ENCODE data around the gene CRY2. TPM values are rescaled to one million over a fixed set of nuclear protein-coding genes. Genes with fewer than 3 reads are reported as not detected.

Gene CRY2
- total and polyA plus RNA-seq, 2 of the 13 experiments (the other 11 are each of a cell fraction or from before 2014, with no cell fraction given), result 10.1 to 12.2 TPM

GRCh38 chr11:45817191-45817590 is 30.1 kb upstream of the CRY2 start:
- no peaks in the 10 kb centered on the region for H3K27me3 ChIP-seq (ENCODE audit: control insufficient read depth in 1 of 2, insufficient read depth in 2 of 2, low read length in 2 of 2)
- H3K4me2 ChIP-seq (ENCODE audit: low read depth, low read length), result no peak overlapping the region
- ATAC-seq (no peak), FAIRE-seq (no peak), DNase-seq (ENCODE audit: low spot score) (no peak)
- intact Hi-C loops (cut with micrococcal nuclease; ENCODE audit: unreplicated experiment), result no loop called here
- H3K9me3 ChIP-seq (ENCODE audit: low read length), result no peaks in the 10 kb centered on the region
- no peak overlapping the region for H3K27ac ChIP-seq (ENCODE audit: extremely low read length, insufficient read depth, low read length)
- POLR2A ChIA-PET, result no interaction called here
- no peaks in the 10 kb centered on the region for H3K79me2 ChIP-seq (ENCODE audit: insufficient read depth, low read length)
- in situ Hi-C loops (cut with HindIII; ENCODE audit: extremely low pct_ligation_motif_present, low pct_unique_long_range_greater_than_20kb), result no loop called here
- WGBS (ENCODE audit: low lambda C conversion rate), result 46% methylated on average over 7 of the region's 7 CpGs
- no peaks in the 10 kb centered on the region for H3K36me3 ChIP-seq (replicated peaks in 1 of 2; ENCODE audit: control insufficient read depth in 1 of 2, insufficient read depth in 2 of 2, low read length in 2 of 2)
- H2AFZ ChIP-seq (ENCODE audit: low read length), result no peak overlapping the region
- no peak overlapping the region for H3K9ac ChIP-seq (ENCODE audit: insufficient read depth, low read depth, low read length)
- H4K20me1 ChIP-seq (ENCODE audit: insufficient read depth, low read length), result no peaks in the 10 kb centered on the region
- CTCF ChIA-PET (ENCODE audit: low intra/inter-chr PET ratio, low total read pairs), result no interaction called here
- no TSS peak for BruUV-seq (replicated peaks)
- TF ChIP-seq ZFP82 (CRISPR knock-in tag; IDR thresholded peaks at IDR 0.05; ENCODE audit: borderline replicate concordance), result no peak
- peak; percentile 55; the same call in 1 of the 2 replicates for TF ChIP-seq ZNF629 (CRISPR knock-in tag; conservative IDR thresholded peaks at IDR 0.05)
- H3K4me3 ChIP-seq (replicated peaks in 1 of 3; ENCODE audit: insufficient read depth in 1 of 3, low read depth in 2 of 3, low read length in 3 of 3), result no peak overlapping the region
- H3K4me1 ChIP-seq (ENCODE audit: insufficient read depth, low read length), result no peaks in the 10 kb centered on the region

- FAIRE-seq (no peak), ATAC-seq (no peak), DNase-seq (ENCODE audit: low spot score) (no peak)
- no peak overlapping the region for H2AFZ ChIP-seq (ENCODE audit: low read length)
- H3K27ac ChIP-seq (ENCODE audit: extremely low read length, insufficient read depth, low read length), result no peak overlapping the region
- no peaks in the 10 kb centered on the region for H4K20me1 ChIP-seq (ENCODE audit: insufficient read depth, low read length)
- peaks cover under 1 to 4% of the 10 kb centered on the region in 2 experiments; a peak in 1 of 5 replicates for H3K27me3 ChIP-seq (ENCODE audit: control insufficient read depth in 1 of 2, insufficient read depth in 2 of 2, low read length in 2 of 2)
- intact Hi-C loops (cut with micrococcal nuclease; ENCODE audit: unreplicated experiment) (no loop called here), in situ Hi-C loops (cut with HindIII; ENCODE audit: extremely low pct_ligation_motif_present, low pct_unique_long_range_greater_than_20kb) (no loop called here)
- H3K9me3 ChIP-seq (ENCODE audit: low read length), result no peaks in the 10 kb centered on the region
- no TSS peak for BruUV-seq (replicated peaks)
- no peak overlapping the region for H3K4me3 ChIP-seq (replicated peaks in 1 of 3; ENCODE audit: insufficient read depth in 1 of 3, low read depth in 2 of 3, low read length in 3 of 3)
- ChIA-PET CTCF (ENCODE audit: low intra/inter-chr PET ratio, low total read pairs) (no interaction called here), POLR2A (interaction anchor here (1.9 kb wide), 1 partner anchor 13 kb away, joined by 6 read pairs; no protein-coding TSS in a partner anchor)
- WGBS (ENCODE audit: low lambda C conversion rate), result 32% methylated on average over 5 of the region's 6 CpGs
- no peak overlapping the region for H3K9ac ChIP-seq (ENCODE audit: insufficient read depth, low read depth, low read length)
- no peaks in the 10 kb centered on the region for H3K4me1 ChIP-seq (ENCODE audit: insufficient read depth, low read length)
- no peak for TF ChIP-seq GABPB1 (CRISPR knock-in tag; IDR thresholded peaks at IDR 0.05)
- TF ChIP-seq KDM3A (CRISPR knock-in tag; IDR thresholded peaks at IDR 0.05; ENCODE audit: low read depth), result no peak
- no peak for TF ChIP-seq ZNF510 (CRISPR knock-in tag; IDR thresholded peaks at IDR 0.05; ENCODE audit: low read depth)
- no peak for TF ChIP-seq NFYC (CRISPR knock-in tag; IDR thresholded peaks at IDR 0.05)
- TF ChIP-seq GATAD1 (CRISPR knock-in tag; IDR thresholded peaks at IDR 0.05), result no peak
- no peak for TF ChIP-seq ARNTL (CRISPR knock-in tag; IDR thresholded peaks at IDR 0.05)
- no peak for TF ChIP-seq TAF15 (IDR thresholded peaks at IDR 0.05; ENCODE audit: low read depth, low read length, poor library complexity, severe bottlenecking)
- TF ChIP-seq ZNF350 (CRISPR knock-in tag; IDR thresholded peaks at IDR 0.05; ENCODE audit: borderline replicate concordance, low read depth), result no peak
- TF ChIP-seq ZKSCAN1 (IDR thresholded peaks at IDR 0.05; ENCODE audit: low read length), result no peak
- no peak for TF ChIP-seq HINFP (CRISPR knock-in tag; IDR thresholded peaks at IDR 0.05; ENCODE audit: low read depth)
- TF ChIP-seq ZNF337 (CRISPR knock-in tag; IDR thresholded peaks at IDR 0.05; ENCODE audit: borderline replicate concordance, low read depth), result no peak
- TF ChIP-seq NFYB (CRISPR knock-in tag; IDR thresholded peaks at IDR 0.05), result no peak
- no peak for TF ChIP-seq SYNCRIP (IDR thresholded peaks at IDR 0.05; ENCODE audit: insufficient read depth, low read depth, low read length)
- TF ChIP-seq IRF2 (CRISPR knock-in tag; IDR thresholded peaks at IDR 0.05), result no peak
- no peak for TF ChIP-seq ZNF678 (CRISPR knock-in tag; IDR thresholded peaks at IDR 0.05)
- TF ChIP-seq ZNF547 (CRISPR knock-in tag; IDR thresholded peaks at IDR 0.05), result no peak
- TF ChIP-seq ELF4 (CRISPR knock-in tag; IDR thresholded peaks at IDR 0.05; ENCODE audit: borderline replicate concordance), result no peak
- TF ChIP-seq RFXAP (CRISPR knock-in tag; IDR thresholded peaks at IDR 0.05; ENCODE audit: borderline replicate concordance), result no peak
- no peaks in the 10 kb centered on the region for H3K36me3 ChIP-seq (replicated peaks in 1 of 2; ENCODE audit: control insufficient read depth in 1 of 2, insufficient read depth in 2 of 2, low read length in 2 of 2)
- H3K79me2 ChIP-seq (ENCODE audit: insufficient read depth, low read length), result no peaks in the 10 kb centered on the region
- no peak overlapping the region for H3K4me2 ChIP-seq (ENCODE audit: low read depth, low read length)
Measured at GRCh38 chr11:45818961-45819605, 28.2 kb upstream of the CRY2 start.

Data from HepG2 (cell line).